ENCODE measurements around the gene WDFY4.

- TF ChIP-seq MTF2 (CRISPR knock-in tag; IDR thresholded peaks at IDR 0.05; ENCODE audit: borderline replicate concordance): no peak
- no peak for TF ChIP-seq ZMAT5 (CRISPR knock-in tag; IDR thresholded peaks at IDR 0.05; ENCODE audit: borderline replicate concordance, low read depth)
- TF ChIP-seq TCF7L2 (IDR thresholded peaks at IDR 0.05; ENCODE audit: low read depth, low read length): no peak
- no peak for TF ChIP-seq POLR2AphosphoS2 (IDR thresholded peaks at IDR 0.05; ENCODE audit: low read depth, low read length)
- no peak for TF ChIP-seq FOXK1 (CRISPR knock-in tag; IDR thresholded peaks at IDR 0.05; ENCODE audit: borderline replicate concordance, low read depth)
- no peak for TF ChIP-seq NR2F6 (IDR thresholded peaks at IDR 0.05)
- TF ChIP-seq NR2F6 (CRISPR knock-in tag; IDR thresholded peaks at IDR 0.05): no peak
- TF ChIP-seq SNRNP70 (IDR thresholded peaks at IDR 0.05; ENCODE audit: low read depth, low read length): no peak
- TF ChIP-seq CEBPB (IDR thresholded peaks at IDR 0.05; ENCODE audit: borderline replicate concordance, low read depth, low read length): no peak
Observed at GRCh38 chr10:48704156-48704555, 19.5 kb downstream of the WDFY4 start.

Data from HepG2 (cell line).